H1 (cell line): ENCODE data around the gene AKR1B1. TPM values are rescaled to one million over a fixed set of nuclear protein-coding genes. Genes with fewer than 3 reads are reported as not detected.

Experiments
- CTCF ChIA-PET: fragments of 300-600 bp; sonication (Branson Sonifier 250); formaldehyde crosslinking; loops from one replicate; lab custom pipeline; 2021; ENCODE audit not compliant: partially characterized antibody; lab: Charles Lee
- POLR2A ChIA-PET: fragments of 300-600 bp; sonication (Branson Sonifier 250); formaldehyde crosslinking; loops from one replicate; lab custom pipeline; 2021; ENCODE audit warnings: inconsistent platforms; ENCODE audit not compliant: partially characterized antibody; lab: Charles Lee
- DNase-seq, 2 experiments: peaks; one replicate each; pipeline versions ENCODE4 v3.0.0 to v3.0.0-alpha.2; 2010 to 2022; ENCODE audit warnings: low spot score in 2 of 2, low read depth in 1 of 2, mixed read lengths in 1 of 2
- FAIRE-seq: peaks from 2 replicates; lab custom pipeline; 2011; peaks lifted over from hg19 to GRCh38; lab: Jason Lieb, UNC
- H2AFZ ChIP-seq: 2 replicates; pipeline ENCODE4 v1.8.1; 2012; ENCODE audit warnings: low read length, inconsistent platforms
- H2AK5ac ChIP-seq: 2 replicates; pipeline ENCODE4 v1.6.1; 2013; ENCODE audit warnings: low read depth, low read length
- H2BK120ac ChIP-seq: replicated peaks from 2 replicates; pipeline ENCODE3; 2013; ENCODE audit warnings: low read depth, low read length, inconsistent platforms
- H2BK12ac ChIP-seq: 2 replicates; pipeline ENCODE4 v1.6.1; 2013; ENCODE audit warnings: low read depth, low read length
- H2BK15ac ChIP-seq: 2 replicates; pipeline ENCODE4 v1.6.1; 2013; ENCODE audit warnings: low read length
- H2BK20ac ChIP-seq: 2 replicates; pipeline ENCODE4 v1.6.1; 2013; ENCODE audit warnings: low read length
- H2BK5ac ChIP-seq: 2 replicates; pipeline ENCODE4 v1.6.1; 2013; ENCODE audit warnings: low read depth, low read length
- H3K14ac ChIP-seq: 2 replicates; pipeline ENCODE4 v1.6.1; 2013; ENCODE audit warnings: inconsistent platforms; ENCODE audit not compliant: insufficient read length
- H3K18ac ChIP-seq: 2 replicates; pipeline ENCODE4 v1.6.1; 2013; ENCODE audit warnings: low read length; ENCODE audit errors: extremely low read depth
- H3K23ac ChIP-seq: 2 replicates; pipeline ENCODE4 v1.6.1; 2013; ENCODE audit warnings: inconsistent platforms; ENCODE audit not compliant: insufficient read length
- H3K23me2 ChIP-seq: 2 replicates; pipeline ENCODE4 v1.6.1; 2013; ENCODE audit warnings: low read depth, low read length
- H3K27ac ChIP-seq: 2 replicates; pipeline ENCODE4 v1.6.1; 2011; ENCODE audit warnings: low read depth, low read length, inconsistent platforms
- H3K27me3 ChIP-seq, 4 experiments: replicated peaks in 1 of 4; 1 replicate in 1 of 4; 2 replicates in 3 of 4; pipeline versions ENCODE4 v1.6.1 to v1.8.1; 2011 to 2013; ENCODE audit warnings: low read length in 3 of 4, mild to moderate bottlenecking in 3 of 4, inconsistent platforms in 2 of 4, mixed read lengths in 2 of 4, moderate library complexity in 1 of 4; ENCODE audit not compliant: control insufficient read depth in 3 of 4, insufficient read depth in 3 of 4; ENCODE audit errors: extremely low read depth in 1 of 4
- H3K36me3 ChIP-seq, 4 experiments: 2 replicates each; pipeline versions ENCODE4 v1.6.1 to v1.8.1; 2011 to 2013; ENCODE audit warnings: mild to moderate bottlenecking in 4 of 4, low read length in 3 of 4, moderate library complexity in 2 of 4, control low read depth in 1 of 4, inconsistent platforms in 1 of 4; ENCODE audit not compliant: insufficient read depth in 4 of 4, control insufficient read depth in 2 of 4
- H3K4ac ChIP-seq: replicated peaks from 2 replicates; pipeline ENCODE3; 2013; ENCODE audit warnings: low read length, low read depth, mixed read lengths, inconsistent platforms; ENCODE audit not compliant: insufficient read length
- H3K4me1 ChIP-seq, 4 experiments: replicated peaks in 1 of 4; 1 replicate in 1 of 4; 2 replicates in 3 of 4; pipeline versions ENCODE4 v1.6.1 to v1.8.1; 2011 to 2013; ENCODE audit warnings: low read length in 3 of 4, inconsistent platforms in 2 of 4, mixed read lengths in 1 of 4; ENCODE audit not compliant: insufficient read depth in 4 of 4, control insufficient read depth in 3 of 4
- H3K4me2 ChIP-seq, 2 experiments: 2 replicates each; pipeline versions ENCODE4 v1.6.1 to v1.8.1; 2011 to 2013; ENCODE audit warnings: low read depth in 2 of 2, low read length in 2 of 2, control low read depth in 1 of 2, inconsistent platforms in 1 of 2, mild to moderate bottlenecking in 1 of 2; ENCODE audit not compliant: insufficient read depth in 1 of 2
- H3K4me3 ChIP-seq, 4 experiments: fragments of 200-600, 300-600 bp in 1 of 4; sonication (generic), shearing (Covaris generic), sonication (Bioruptor Twin) in 1 of 4; 2 replicates each; pipeline versions ENCODE4 v1.5.1 to v1.8.1; 2011 to 2016; ENCODE audit warnings: low read length in 4 of 4, low read depth in 3 of 4, control low read depth in 2 of 4, inconsistent platforms in 2 of 4, mild to moderate bottlenecking in 2 of 4, mixed read lengths in 1 of 4, moderate library complexity in 1 of 4; ENCODE audit not compliant: insufficient read depth in 2 of 4; ENCODE audit errors: extremely low read depth in 1 of 4
- H3K56ac ChIP-seq: replicated peaks from 2 replicates; pipeline ENCODE3; 2013; ENCODE audit warnings: low read depth, mild to moderate bottlenecking, mixed read lengths, low read length, inconsistent platforms; ENCODE audit not compliant: insufficient read length
- H3K79me1 ChIP-seq: 2 replicates; pipeline ENCODE4 v1.6.1; 2013; ENCODE audit warnings: low read depth, low read length, control low read depth
- H3K79me2 ChIP-seq, 2 experiments: 2 replicates each; pipeline versions ENCODE4 v1.6.1 to v1.8.1; 2012 to 2013; ENCODE audit warnings: low read length in 2 of 2, mild to moderate bottlenecking in 2 of 2, inconsistent platforms in 1 of 2; ENCODE audit not compliant: insufficient read depth in 2 of 2, control insufficient read depth in 1 of 2
- H3K9ac ChIP-seq, 4 experiments: replicated peaks in 1 of 4; 1 replicate in 1 of 4; 2 replicates in 3 of 4; pipeline versions ENCODE4 v1.6.1 to v1.8.1; 2011 to 2013; ENCODE audit warnings: low read depth in 3 of 4, low read length in 3 of 4, control low read depth in 2 of 4, mild to moderate bottlenecking in 2 of 4, moderate library complexity in 2 of 4, inconsistent platforms in 1 of 4; ENCODE audit errors: extremely low read depth in 1 of 4
- H3K9me3 ChIP-seq, 2 experiments: 2 replicates each; pipeline versions ENCODE4 v1.6.1 to v1.8.1; 2012 to 2013; ENCODE audit warnings: mild to moderate bottlenecking in 2 of 2, moderate library complexity in 2 of 2, control low read depth in 1 of 2, inconsistent platforms in 1 of 2, low read depth in 1 of 2, low read length in 1 of 2, mixed read lengths in 1 of 2; ENCODE audit not compliant: insufficient read depth in 2 of 2
- H4K20me1 ChIP-seq, 2 experiments: replicated peaks in 1 of 2; 2 replicates each; pipeline versions ENCODE3 to v1.8.1; 2011 to 2013; ENCODE audit warnings: inconsistent platforms in 2 of 2, low read length in 2 of 2, mild to moderate bottlenecking in 1 of 2; ENCODE audit not compliant: insufficient read depth in 2 of 2, control insufficient read depth in 1 of 2
- H4K5ac ChIP-seq: 2 replicates; pipeline ENCODE4 v1.6.1; 2013; ENCODE audit warnings: low read length, low read depth, mixed read lengths, inconsistent platforms; ENCODE audit not compliant: insufficient read length
- H4K8ac ChIP-seq: 2 replicates; pipeline ENCODE4 v1.8.0; 2013; ENCODE audit warnings: mild to moderate bottlenecking, moderate library complexity, low read length, inconsistent platforms; ENCODE audit not compliant: insufficient read depth; ENCODE audit errors: extremely low read depth
- H4K91ac ChIP-seq: replicated peaks from 2 replicates; pipeline ENCODE3; 2013; ENCODE audit warnings: low read length, mixed read lengths, inconsistent platforms; ENCODE audit not compliant: insufficient read length
- CBX5 ChIP-seq: fragments of 300-800, 300-1000 bp; sonication (generic); IDR thresholded peaks from 2 replicates; pipeline ENCODE4 v1.7.1; 2016; ENCODE audit warnings: antibody characterized with exemption, low read length, low read depth
- CEBPB ChIP-seq: IDR thresholded peaks from 2 replicates; pipeline ENCODE4 v1.6.1; 2012; ENCODE audit warnings: low read depth, low read length
- CHD1 ChIP-seq: IDR thresholded peaks from 2 replicates; pipeline ENCODE4 v1.6.1; 2012; ENCODE audit warnings: low read depth, low read length, improper control_type of control experiment
- CHD2 ChIP-seq: IDR thresholded peaks from 2 replicates; pipeline ENCODE4 v1.6.1; 2012; ENCODE audit warnings: low read length, improper control_type of control experiment
- EZH2 ChIP-seq: fragments of 200-600 bp; sonication (generic); IDR thresholded peaks from 2 replicates; pipeline ENCODE4 v1.7.1; 2012; ENCODE audit warnings: low read depth, mild to moderate bottlenecking, moderate library complexity, low read length, inconsistent platforms; ENCODE audit not compliant: severe bottlenecking
- HDAC6 ChIP-seq: IDR thresholded peaks from one replicate; pipeline ENCODE4 v1.7.1; 2012; ENCODE audit warnings: low read depth, mild to moderate bottlenecking, inconsistent platforms, low read length, moderate library complexity
- MAFK ChIP-seq: IDR thresholded peaks from 2 replicates; pipeline ENCODE4 v1.6.1; 2012; ENCODE audit warnings: low read depth, mild to moderate bottlenecking, improper control_type of control experiment, low read length
- NRF1 ChIP-seq: IDR thresholded peaks from 2 replicates; pipeline ENCODE4 v1.6.1; 2011; ENCODE audit warnings: mild to moderate bottlenecking, low read depth, low read length, improper control_type of control experiment
- POLR2AphosphoS5 ChIP-seq: IDR thresholded peaks from 2 replicates; pipeline ENCODE4 v1.6.1; 2011; ENCODE audit warnings: low read depth, low read length
- RNF2 ChIP-seq: fragments of 200-900, 300-1000 bp; sonication (generic); IDR thresholded peaks from 2 replicates; pipeline ENCODE4 v1.7.1; 2016; ENCODE audit warnings: borderline replicate concordance, low read depth, mild to moderate bottlenecking, antibody characterized with exemption, low read length; ENCODE audit not compliant: poor library complexity, severe bottlenecking; ENCODE audit errors: missing control alignments
- SIN3A ChIP-seq, 2 experiments: IDR thresholded peaks in 1 of 2; conservative IDR thresholded peaks in 1 of 2; 2 replicates each; pipeline ENCODE4 v1.6.1; 2011 to 2012; ENCODE audit warnings: low read length in 2 of 2, improper control_type of control experiment in 1 of 2, low read depth in 1 of 2, mild to moderate bottlenecking in 1 of 2
- SIRT6 ChIP-seq: IDR thresholded peaks from one replicate; pipeline ENCODE4 v1.7.1; 2012; ENCODE audit warnings: low read length, inconsistent platforms
- SP2 ChIP-seq: IDR thresholded peaks from 2 replicates; pipeline ENCODE4 v1.6.1; 2012; ENCODE audit warnings: mild to moderate bottlenecking, low read length, inconsistent platforms
- SUZ12 ChIP-seq: fragments of 200-600 bp; sonication (generic); IDR thresholded peaks from 2 replicates; pipeline ENCODE4 v1.6.1; 2012; ENCODE audit warnings: mild to moderate bottlenecking, inconsistent platforms, low read length, moderate library complexity, mixed read lengths
- TBP ChIP-seq: IDR thresholded peaks from 2 replicates; pipeline ENCODE4 v1.6.1; 2011; ENCODE audit warnings: low read depth, low read length, improper control_type of control experiment
- WGBS, 2 experiments: shearing (Covaris generic) in 1 of 2; methylation state at CpG; one replicate each; pipeline versions ENCODE4 v1.1.6 to v1.1.7; 2013 to 2015; ENCODE audit warnings: low lambda C conversion rate in 2 of 2, mixed read lengths in 2 of 2, inconsistent platforms in 1 of 2, low coverage in 1 of 2, missing lambda C conversion rate in 1 of 2; ENCODE audit not compliant: insufficient replicate concordance in 2 of 2, insufficient coverage in 1 of 2, insufficient read length in 1 of 2; ENCODE audit errors: extremely low coverage in 1 of 2, missing lambda C conversion rate in 1 of 2; 5-methylcytosine and 5-hydroxymethylcytosine counted together
- polyA plus RNA-seq, 7 experiments: library from polyadenylated mRNA; depleted of rRNA in 3 of 7; stranded (reverse) in 5 of 7; unstranded in 2 of 7; fragments of >200 nt in 5 of 7; fragments of 200-250 nt in 2 of 7; gene quantifications; 1 replicate in 5 of 7; 2 replicates in 1 of 7; 4 replicates in 1 of 7; pipeline versions ENCODE4 v1.2.1 to v1.2.3, GENCODE V29; 2011 to 2013; ENCODE audit warnings: missing spikeins in 2 of 7, mixed read lengths in 2 of 7
- total RNA-seq: library from RNA; stranded (reverse); fragmentation: NEBNext Ultra II Directional; extraction: Animal tissue kit (Norgen Biotek cat#: 25700); gene quantifications from 2 replicates; pipeline ENCODE4 v1.2.1, GENCODE V29; 2021

Gene AKR1B1
- total and polyA plus RNA-seq, 2 of the 8 experiments (the other 6 are each of a cell fraction or from before 2014, with no cell fraction given), result 195 to 273 TPM

DNA sequence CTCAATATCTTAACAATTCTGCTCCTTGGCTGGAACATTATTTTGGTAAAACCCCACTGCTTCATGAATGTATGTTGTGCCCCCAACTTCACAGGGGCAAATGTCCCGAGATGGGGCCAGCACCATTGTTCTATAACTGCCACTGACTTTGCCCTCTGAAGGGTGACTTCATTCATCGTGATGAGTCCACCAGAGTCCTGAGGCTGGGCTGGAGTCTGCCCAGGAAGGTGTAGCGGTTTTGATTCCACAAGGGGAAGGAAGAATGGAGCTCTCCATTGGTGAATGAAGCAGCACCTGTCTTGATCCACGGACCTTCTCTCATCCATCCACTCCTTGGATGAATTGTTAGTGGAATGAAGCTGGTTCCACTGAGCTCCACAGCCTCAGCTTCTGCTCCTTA is 18.4 kb downstream of the AKR1B1 start:
- H3K18ac ChIP-seq, result no peak overlapping the region
- H3K27me3 ChIP-seq, result no peaks in the 10 kb centered on the region
- H3K4me3 ChIP-seq, result no peak overlapping the region
- no peak overlapping the region for H3K4ac ChIP-seq
- DNase-seq (no peak), FAIRE-seq (no peak)
- H2BK5ac ChIP-seq, result no peak overlapping the region
- POLR2A ChIA-PET, result interaction anchor here (0.9 kb wide), 1 partner anchor 66 kb away, joined by 3 read pairs; no protein-coding TSS in a partner anchor
- H3K56ac ChIP-seq, result no peak overlapping the region
- H3K23ac ChIP-seq, result no peak overlapping the region
- no peak overlapping the region for H3K27ac ChIP-seq
- no peak overlapping the region for H3K9ac ChIP-seq
- H3K23me2 ChIP-seq, result no peaks in the 10 kb centered on the region
- CTCF ChIA-PET, result interaction anchor here (1.0 to 2.4 kb wide), 4 partner anchors 8 to 52 kb away, joined by 3 to 8 read pairs (median 4); no protein-coding TSS in a partner anchor
- peaks cover 13 to 45% (median 35%) of the 10 kb centered on the region in 4 experiments; a peak in 7 of 8 replicates for H3K36me3 ChIP-seq
- no peak overlapping the region for H2BK120ac ChIP-seq
- no peak overlapping the region for H2AK5ac ChIP-seq
- H3K79me1 ChIP-seq, result no peaks in the 10 kb centered on the region
- H3K9me3 ChIP-seq, result no peaks in the 10 kb centered on the region
- WGBS, 2 experiments, result 96% methylated on average over 4 of the region's 4 CpGs; no CpG with 5 or more reads in 1 of the 2 experiments
- no peaks in the 10 kb centered on the region for H3K79me2 ChIP-seq
- no peak overlapping the region for H3K4me2 ChIP-seq
- H4K91ac ChIP-seq, result no peak overlapping the region
- H4K8ac ChIP-seq, result no peak overlapping the region
- H2BK20ac ChIP-seq, result no peak overlapping the region
- no peak overlapping the region for H2BK12ac ChIP-seq
- no peak overlapping the region for H4K5ac ChIP-seq
- no peak overlapping the region for H2BK15ac ChIP-seq
- peaks cover 0 to 1% of the 10 kb centered on the region in 2 experiments for H4K20me1 ChIP-seq
- no peaks in the 10 kb centered on the region for H3K4me1 ChIP-seq
- H3K14ac ChIP-seq, result no peak overlapping the region
- H2AFZ ChIP-seq, result no peak overlapping the region
- TF ChIP-seq RNF2, result no peak
- TF ChIP-seq TBP, result no peak
- no peak for TF ChIP-seq CEBPB
- no peak for TF ChIP-seq SP2
- TF ChIP-seq NRF1, result no peak
- TF ChIP-seq CHD1, result no peak
- TF ChIP-seq SUZ12, result no peak
- TF ChIP-seq POLR2AphosphoS5, result no peak
- no peak for TF ChIP-seq CHD2
- no peak for TF ChIP-seq CBX5
- TF ChIP-seq EZH2, result no peak
- TF ChIP-seq MAFK, result no peak
- no peak for TF ChIP-seq SIN3A (conservative IDR thresholded peaks at IDR 0.05 in 1 of 2, IDR thresholded peaks at IDR 0.05 in 1 of 2; ENCODE audit: low read depth in 1 of 2, low read length in 2 of 2)
- no peak for TF ChIP-seq HDAC6
- no peak for TF ChIP-seq SIRT6
